NB4 (cell line): ENCODE data around the gene WARS2.
"Not testable (repeated sequence)": the region's sequence is repeated elsewhere in the genome, so short reads cannot be mapped to it uniquely, and the experiment has no call there.

ENCODE experiments used
- DNase-seq: peaks from one replicate; pipeline ENCODE4 v3.0.0; 2010; ENCODE audit warnings: low read depth
- H3K4me3 ChIP-seq: one replicate; pipeline ENCODE4 v1.5.1; 2011; ENCODE audit warnings: mild to moderate bottlenecking, low read depth, low read length, moderate library complexity
- CTCF ChIP-seq: IDR thresholded peaks from one replicate; pipeline ENCODE4 v1.5.1; 2012; ENCODE audit warnings: low read depth, low read length
- MAX ChIP-seq: IDR thresholded peaks from 2 replicates; pipeline ENCODE4 v1.6.1; 2011; ENCODE audit warnings: low read depth, low read length
- MYC ChIP-seq: IDR thresholded peaks from 2 replicates; pipeline ENCODE4 v1.6.1; 2011; ENCODE audit warnings: low read depth, low read length
- POLR2A ChIP-seq: IDR thresholded peaks from 2 replicates; pipeline ENCODE4 v1.6.1; 2011; ENCODE audit warnings: mild to moderate bottlenecking; ENCODE audit not compliant: insufficient read length; ENCODE audit errors: extremely low read depth

Gene WARS2

GRCh38 chr1:119136401-119136800, 4.1 kb downstream of the WARS2 start:
- H3K4me3 ChIP-seq, result no peak overlapping the region
- DNase-seq, result no peak
- no peak for TF ChIP-seq CTCF
- no peak for TF ChIP-seq POLR2A
- TF ChIP-seq MYC, result no peak
- TF ChIP-seq MAX, result no peak

DNA sequence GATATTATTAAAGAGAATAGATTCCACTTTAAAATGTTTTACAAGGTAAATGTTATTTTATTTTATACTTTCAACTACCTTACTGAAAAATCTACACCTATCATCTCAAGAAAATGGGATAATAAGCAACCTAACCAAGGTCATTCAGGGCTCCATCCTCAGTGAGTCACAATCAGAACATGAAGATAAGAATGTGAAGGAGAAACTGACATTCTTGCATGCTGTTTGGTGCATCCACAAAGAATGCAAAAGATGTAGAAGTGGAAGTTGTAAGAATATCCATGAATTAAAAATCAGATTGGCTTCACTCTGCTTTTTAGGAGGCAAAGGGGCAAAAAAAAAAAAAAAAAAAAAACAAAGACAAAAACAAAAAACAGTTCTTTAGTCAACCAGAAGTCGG, 6.5 kb downstream of the WARS2 start:
- no peak for DNase-seq
- H3K4me3 ChIP-seq, result no peak overlapping the region
- TF ChIP-seq MAX, result no peak
- TF ChIP-seq CTCF, result no peak
- TF ChIP-seq POLR2A, result no peak
- no peak for TF ChIP-seq MYC

GRCh38 chr1:119132179-119132578, 8.3 kb downstream of the WARS2 start:
- peak; percentile 4 for DNase-seq
- no peak for TF ChIP-seq POLR2A
- no peak for TF ChIP-seq MYC
- no peak for TF ChIP-seq MAX
- TF ChIP-seq CTCF, result no peak
- H3K4me3 ChIP-seq, result no peak overlapping the region

GRCh38 chr1:119125874-119126273, 14.6 kb downstream of the WARS2 start:
- no peak overlapping the region for H3K4me3 ChIP-seq
- DNase-seq, result no peak
- TF ChIP-seq POLR2A (no peak), MAX (no peak), MYC (no peak), CTCF (no peak)

DNA sequence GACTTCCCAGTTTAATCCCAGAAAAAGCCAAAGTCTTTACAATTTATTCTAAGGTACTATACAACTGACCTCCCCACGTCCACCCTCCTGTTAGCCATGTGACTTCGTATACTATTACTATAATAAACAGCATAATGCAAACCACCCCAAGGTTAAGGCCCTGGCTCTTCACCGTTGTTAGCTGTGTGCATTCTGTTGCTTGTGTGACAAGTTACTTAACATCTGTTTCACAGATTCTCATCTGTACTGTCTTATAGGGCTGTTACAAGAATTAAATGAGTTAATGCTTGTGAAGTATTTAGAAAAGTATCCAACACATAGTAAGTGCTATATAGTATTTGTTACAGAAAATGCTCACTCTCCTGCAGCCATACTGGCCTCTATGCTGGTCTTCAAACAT, 15.7 kb downstream of the WARS2 start:
- no peak overlapping the region for H3K4me3 ChIP-seq

DNA sequence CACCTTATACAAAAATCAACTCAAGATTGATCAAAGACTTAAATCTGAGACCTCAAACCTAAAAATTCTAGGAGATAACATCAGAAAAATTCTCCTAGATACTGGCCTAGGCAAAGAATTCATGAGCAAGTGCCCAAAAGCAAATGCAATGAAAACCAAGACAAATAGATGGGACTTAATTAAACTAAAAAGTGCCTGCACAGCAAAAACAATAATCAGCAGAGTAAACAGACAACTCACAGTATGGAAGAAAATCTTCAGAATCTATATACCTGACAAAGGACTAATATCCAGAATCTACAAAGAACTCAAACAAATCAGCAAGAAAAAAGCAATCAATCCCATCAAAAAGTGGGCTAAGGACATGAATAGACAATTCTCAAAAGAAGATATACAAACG, 18.6 kb downstream of the WARS2 start:
- DNase-seq, H3K4me3 ChIP-seq: not testable (repeated sequence)

More for the DNA sequence above, 15.7 kb downstream of the WARS2 start:
- DNase-seq, result no peak
- TF ChIP-seq MAX (no peak), POLR2A (no peak), CTCF (no peak), MYC (no peak)
